ENCODE measurements around the gene BBLN.

GRCh38 chr9:128180001-128180400 is 19.9 kb downstream of the BBLN start:
- TF ChIP-seq CTCF (IDR thresholded peaks at IDR 0.05), result no peak
- TF ChIP-seq POLR2A (IDR thresholded peaks at IDR 0.05), result no peak
- TF ChIP-seq EP300 (IDR thresholded peaks at IDR 0.05), result no peak
